HEK293 (cell line): ENCODE measurements around the gene C2CD5.

ENCODE experiments used
- CTCF ChIA-PET: fragments of 350-600 bp; formaldehyde crosslinking; extraction: SDS; loops from one replicate; lab custom pipeline; 2021; ENCODE audit warnings: antibody characterized with exemption; lab: Yijun Ruan, JAX
- POLR2A ChIA-PET: fragments of 300-600 bp; formaldehyde crosslinking; extraction: SDS; loops from one replicate; lab custom pipeline; 2020; ENCODE audit warnings: antibody characterized with exemption, inconsistent platforms; lab: Yijun Ruan, JAX
- H3K27ac ChIP-seq: fragments of 200-500 bp; sonication (Bioruptor generic); 2 replicates; pipeline ENCODE4 v1.5.1; 2014; ENCODE audit warnings: low read depth, low read length, control low read depth, inconsistent platforms; ENCODE audit errors: extremely low read depth
- H3K36me3 ChIP-seq, 2 experiments: fragments of 200-500 bp in 1 of 2; sonication (Bioruptor generic) in 1 of 2; 1 replicate in 1 of 2; 2 replicates in 1 of 2; pipeline ENCODE4 v1.5.1; 2014 to 2017; ENCODE audit warnings: inconsistent platforms in 2 of 2, low read length in 2 of 2; ENCODE audit not compliant: control insufficient read depth in 2 of 2, insufficient read depth in 1 of 2
- H3K4me1 ChIP-seq: fragments of 200-500 bp; sonication (Bioruptor generic); 2 replicates; pipeline ENCODE4 v1.5.1; 2014; ENCODE audit warnings: mild to moderate bottlenecking, low read length, inconsistent platforms; ENCODE audit not compliant: control insufficient read depth, insufficient read depth
- H3K4me3 ChIP-seq: 2 replicates; pipeline ENCODE4 v1.5.1; 2011; ENCODE audit warnings: low read depth, mild to moderate bottlenecking, control low read depth, low read length, moderate library complexity
- H3K9me3 ChIP-seq: fragments of 200-500 bp; sonication (Bioruptor generic); 2 replicates; pipeline ENCODE4 v1.5.1; 2014; ENCODE audit warnings: low read depth, low read length, inconsistent platforms; ENCODE audit not compliant: control insufficient read depth, insufficient read depth
- FEZF1 ChIP-seq: fragments of 450-650 bp; formaldehyde crosslinking; IDR thresholded peaks from 2 replicates; pipeline ENCODE4 v1.5.1; 2016; ENCODE audit warnings: missing biosample characterization, missing genetic modification characterization
- SETDB1 ChIP-seq: IDR thresholded peaks from one replicate; pipeline ENCODE4 v1.6.1; 2017; ENCODE audit warnings: mild to moderate bottlenecking, low read length, moderate library complexity, mixed read lengths; ENCODE audit not compliant: insufficient read length
- SP2 ChIP-seq: fragments of 450-650 bp; formaldehyde crosslinking; IDR thresholded peaks from 2 replicates; pipeline ENCODE4 v1.5.1; 2016; ENCODE audit warnings: missing biosample characterization, missing genetic modification characterization
- ZNF155 ChIP-seq: fragments of 450-650 bp; formaldehyde crosslinking; IDR thresholded peaks from 2 replicates; pipeline ENCODE4 v1.5.1; 2016; ENCODE audit warnings: missing biosample characterization, missing genetic modification characterization
- ZNF629 ChIP-seq: fragments of 450-650 bp; formaldehyde crosslinking; IDR thresholded peaks from 2 replicates; pipeline ENCODE4 v1.5.1; 2017; ENCODE audit warnings: missing biosample characterization, missing genetic modification characterization
- ZNF701 ChIP-seq: fragments of 450-650 bp; formaldehyde crosslinking; IDR thresholded peaks from 2 replicates; pipeline ENCODE4 v1.5.1; 2016; ENCODE audit warnings: missing biosample characterization, missing genetic modification characterization
- ZXDB ChIP-seq: fragments of 450-650 bp; formaldehyde crosslinking; IDR thresholded peaks from 2 replicates; pipeline ENCODE4 v1.5.1; 2016; ENCODE audit warnings: missing biosample characterization, missing genetic modification characterization
- TF ChIP-seq, protein P1 (sequence below): fragments of 450-650 bp; formaldehyde crosslinking; IDR thresholded peaks from 2 replicates; pipeline ENCODE4 v1.5.1; 2016; ENCODE audit warnings: missing biosample characterization, missing genetic modification characterization, borderline replicate concordance
- TF ChIP-seq, protein P2 (sequence below): fragments of 450-650 bp; formaldehyde crosslinking; IDR thresholded peaks from 2 replicates; pipeline ENCODE4 v1.5.1; 2016; ENCODE audit warnings: missing biosample characterization, missing genetic modification characterization
- TF ChIP-seq, protein P3 (sequence below): fragments of 450-650 bp; IDR thresholded peaks from 2 replicates; pipeline ENCODE4 v1.5.1; 2018; ENCODE audit warnings: missing biosample characterization, missing genetic modification characterization
- TF ChIP-seq, protein P4 (sequence below): fragments of 450-650 bp; formaldehyde crosslinking; IDR thresholded peaks from 2 replicates; pipeline ENCODE4 v1.5.1; 2017; ENCODE audit warnings: missing biosample characterization, missing genetic modification characterization

Gene C2CD5

DNA sequence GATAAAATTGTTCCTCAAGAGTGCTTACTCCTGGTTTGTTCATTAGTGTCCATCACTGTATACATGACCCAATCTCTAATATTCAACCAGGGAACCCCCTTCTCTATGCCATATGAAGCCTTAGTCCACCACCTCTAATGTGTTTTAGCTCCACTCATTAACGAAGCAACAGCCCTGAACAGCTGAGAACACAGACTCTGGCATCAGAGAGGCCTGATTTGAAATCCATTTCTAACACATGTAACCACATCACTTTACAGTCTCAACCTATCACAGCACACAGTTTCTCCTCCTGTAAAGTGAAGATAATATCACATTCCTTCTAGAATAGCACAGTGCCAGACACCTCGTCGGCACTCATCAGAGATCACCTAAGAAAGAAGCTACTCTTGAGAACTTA lies 64.3 kb downstream of the C2CD5 start (continued):
- TF ChIP-seq, protein P1, sequence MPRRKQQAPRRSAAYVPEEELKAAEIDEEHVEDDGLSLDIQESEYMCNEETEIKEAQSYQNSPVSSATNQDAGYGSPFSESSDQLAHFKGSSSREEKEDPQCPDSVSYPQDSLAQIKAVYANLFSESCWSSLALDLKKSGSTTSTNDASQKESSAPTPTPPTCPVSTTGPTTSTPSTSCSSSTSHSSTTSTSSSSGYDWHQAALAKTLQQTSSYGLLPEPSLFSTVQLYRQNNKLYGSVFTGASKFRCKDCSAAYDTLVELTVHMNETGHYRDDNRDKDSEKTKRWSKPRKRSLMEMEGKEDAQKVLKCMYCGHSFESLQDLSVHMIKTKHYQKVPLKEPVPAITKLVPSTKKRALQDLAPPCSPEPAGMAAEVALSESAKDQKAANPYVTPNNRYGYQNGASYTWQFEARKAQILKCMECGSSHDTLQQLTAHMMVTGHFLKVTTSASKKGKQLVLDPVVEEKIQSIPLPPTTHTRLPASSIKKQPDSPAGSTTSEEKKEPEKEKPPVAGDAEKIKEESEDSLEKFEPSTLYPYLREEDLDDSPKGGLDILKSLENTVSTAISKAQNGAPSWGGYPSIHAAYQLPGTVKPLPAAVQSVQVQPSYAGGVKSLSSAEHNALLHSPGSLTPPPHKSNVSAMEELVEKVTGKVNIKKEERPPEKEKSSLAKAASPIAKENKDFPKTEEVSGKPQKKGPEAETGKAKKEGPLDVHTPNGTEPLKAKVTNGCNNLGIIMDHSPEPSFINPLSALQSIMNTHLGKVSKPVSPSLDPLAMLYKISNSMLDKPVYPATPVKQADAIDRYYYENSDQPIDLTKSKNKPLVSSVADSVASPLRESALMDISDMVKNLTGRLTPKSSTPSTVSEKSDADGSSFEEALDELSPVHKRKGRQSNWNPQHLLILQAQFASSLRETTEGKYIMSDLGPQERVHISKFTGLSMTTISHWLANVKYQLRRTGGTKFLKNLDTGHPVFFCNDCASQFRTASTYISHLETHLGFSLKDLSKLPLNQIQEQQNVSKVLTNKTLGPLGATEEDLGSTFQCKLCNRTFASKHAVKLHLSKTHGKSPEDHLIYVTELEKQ (tag by site-specific recombination): no peak
- TF ChIP-seq, protein P2, sequence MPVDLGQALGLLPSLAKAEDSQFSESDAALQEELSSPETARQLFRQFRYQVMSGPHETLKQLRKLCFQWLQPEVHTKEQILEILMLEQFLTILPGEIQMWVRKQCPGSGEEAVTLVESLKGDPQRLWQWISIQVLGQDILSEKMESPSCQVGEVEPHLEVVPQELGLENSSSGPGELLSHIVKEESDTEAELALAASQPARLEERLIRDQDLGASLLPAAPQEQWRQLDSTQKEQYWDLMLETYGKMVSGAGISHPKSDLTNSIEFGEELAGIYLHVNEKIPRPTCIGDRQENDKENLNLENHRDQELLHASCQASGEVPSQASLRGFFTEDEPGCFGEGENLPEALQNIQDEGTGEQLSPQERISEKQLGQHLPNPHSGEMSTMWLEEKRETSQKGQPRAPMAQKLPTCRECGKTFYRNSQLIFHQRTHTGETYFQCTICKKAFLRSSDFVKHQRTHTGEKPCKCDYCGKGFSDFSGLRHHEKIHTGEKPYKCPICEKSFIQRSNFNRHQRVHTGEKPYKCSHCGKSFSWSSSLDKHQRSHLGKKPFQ (tag by site-specific recombination): no peak
- TF ChIP-seq ZNF155 (tag by site-specific recombination): no peak
- TF ChIP-seq ZXDB (tag by site-specific recombination): no peak

DNA sequence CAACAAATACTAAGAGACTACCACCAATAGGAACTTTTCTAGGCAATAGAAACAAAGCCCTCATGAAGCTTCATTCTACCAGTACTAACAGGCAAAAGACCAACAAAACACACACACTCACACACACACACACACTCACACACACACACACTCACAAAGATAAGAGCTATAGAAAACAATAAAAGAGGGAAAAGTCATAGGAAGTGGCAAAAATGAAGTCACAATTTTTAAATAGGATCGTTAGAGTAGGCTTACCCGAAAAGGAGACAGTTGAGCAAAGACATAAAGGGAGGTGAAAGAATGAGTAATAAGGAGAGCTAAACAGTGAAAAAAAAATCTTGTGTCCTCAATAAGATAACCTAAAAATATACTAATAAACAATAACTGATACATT lies 66.5 kb downstream of the C2CD5 start:
- POLR2A ChIA-PET: no interaction called here
- no peaks in the 10 kb centered on the region for H3K4me1 ChIP-seq

More for the DNA sequence above, 66.5 kb downstream of the C2CD5 start:
- no peak for TF ChIP-seq ZNF701 (tag by site-specific recombination)
- TF ChIP-seq, protein P1 (tag by site-specific recombination): no peak
- TF ChIP-seq, protein P3, sequence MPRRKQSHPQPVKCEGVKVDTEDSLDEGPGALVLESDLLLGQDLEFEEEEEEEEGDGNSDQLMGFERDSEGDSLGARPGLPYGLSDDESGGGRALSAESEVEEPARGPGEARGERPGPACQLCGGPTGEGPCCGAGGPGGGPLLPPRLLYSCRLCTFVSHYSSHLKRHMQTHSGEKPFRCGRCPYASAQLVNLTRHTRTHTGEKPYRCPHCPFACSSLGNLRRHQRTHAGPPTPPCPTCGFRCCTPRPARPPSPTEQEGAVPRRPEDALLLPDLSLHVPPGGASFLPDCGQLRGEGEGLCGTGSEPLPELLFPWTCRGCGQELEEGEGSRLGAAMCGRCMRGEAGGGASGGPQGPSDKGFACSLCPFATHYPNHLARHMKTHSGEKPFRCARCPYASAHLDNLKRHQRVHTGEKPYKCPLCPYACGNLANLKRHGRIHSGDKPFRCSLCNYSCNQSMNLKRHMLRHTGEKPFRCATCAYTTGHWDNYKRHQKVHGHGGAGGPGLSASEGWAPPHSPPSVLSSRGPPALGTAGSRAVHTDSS (tag by site-specific recombination): no peak
- peak; percentile 39; the same call in 1 of the 2 replicates for TF ChIP-seq FEZF1
- no peak for TF ChIP-seq SETDB1
- no peak for TF ChIP-seq SP2
- no peak for TF ChIP-seq ZNF629 (tag by site-specific recombination)
- TF ChIP-seq, protein P4, sequence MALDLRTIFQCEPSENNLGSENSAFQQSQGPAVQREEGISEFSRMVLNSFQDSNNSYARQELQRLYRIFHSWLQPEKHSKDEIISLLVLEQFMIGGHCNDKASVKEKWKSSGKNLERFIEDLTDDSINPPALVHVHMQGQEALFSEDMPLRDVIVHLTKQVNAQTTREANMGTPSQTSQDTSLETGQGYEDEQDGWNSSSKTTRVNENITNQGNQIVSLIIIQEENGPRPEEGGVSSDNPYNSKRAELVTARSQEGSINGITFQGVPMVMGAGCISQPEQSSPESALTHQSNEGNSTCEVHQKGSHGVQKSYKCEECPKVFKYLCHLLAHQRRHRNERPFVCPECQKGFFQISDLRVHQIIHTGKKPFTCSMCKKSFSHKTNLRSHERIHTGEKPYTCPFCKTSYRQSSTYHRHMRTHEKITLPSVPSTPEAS (tag by site-specific recombination): peak; percentile 52
- peaks cover 7 to 21% of the 10 kb centered on the region in 2 experiments for H3K36me3 ChIP-seq
- H3K4me3 ChIP-seq: no peak overlapping the region
- CTCF ChIA-PET: no interaction called here
- no peak overlapping the region for H3K27ac ChIP-seq
- no peaks in the 10 kb centered on the region for H3K9me3 ChIP-seq
